Measurements from ENCODE around the gene ZMIZ1.

Gene ZMIZ1

DNA sequence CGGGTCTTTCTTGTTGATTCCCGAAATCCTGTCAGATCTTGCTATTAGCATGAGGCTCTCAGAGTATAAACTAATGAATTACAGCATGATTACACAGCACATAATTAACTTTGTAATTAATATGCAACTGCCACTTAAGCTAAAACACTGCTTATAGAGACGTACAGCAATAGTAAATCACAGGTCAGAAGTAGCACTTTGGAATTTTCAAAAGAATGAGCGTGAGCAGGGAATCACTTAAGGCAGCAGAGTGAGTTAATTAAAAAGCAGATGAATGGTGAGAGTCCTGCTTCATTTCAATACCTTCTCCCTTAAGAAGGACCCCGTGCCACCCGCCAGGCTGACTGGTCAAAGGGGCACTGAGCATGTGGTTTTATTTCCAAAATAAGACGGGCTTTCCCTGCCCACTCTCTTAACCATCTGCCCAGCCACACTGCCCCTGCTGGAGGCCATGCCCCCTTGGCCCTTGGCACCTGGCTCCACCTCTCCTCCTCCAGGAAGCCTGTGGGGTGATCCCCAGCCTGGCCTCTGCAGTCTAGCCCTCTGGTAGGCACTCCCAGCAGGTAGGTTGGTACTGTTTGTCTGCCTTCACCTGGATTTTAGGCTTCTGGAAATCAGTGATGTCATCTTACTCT lies 117.8 kb downstream of the ZMIZ1 start:
- DNase-seq (ENCODE audit: low spot score) = no peak

DNA sequence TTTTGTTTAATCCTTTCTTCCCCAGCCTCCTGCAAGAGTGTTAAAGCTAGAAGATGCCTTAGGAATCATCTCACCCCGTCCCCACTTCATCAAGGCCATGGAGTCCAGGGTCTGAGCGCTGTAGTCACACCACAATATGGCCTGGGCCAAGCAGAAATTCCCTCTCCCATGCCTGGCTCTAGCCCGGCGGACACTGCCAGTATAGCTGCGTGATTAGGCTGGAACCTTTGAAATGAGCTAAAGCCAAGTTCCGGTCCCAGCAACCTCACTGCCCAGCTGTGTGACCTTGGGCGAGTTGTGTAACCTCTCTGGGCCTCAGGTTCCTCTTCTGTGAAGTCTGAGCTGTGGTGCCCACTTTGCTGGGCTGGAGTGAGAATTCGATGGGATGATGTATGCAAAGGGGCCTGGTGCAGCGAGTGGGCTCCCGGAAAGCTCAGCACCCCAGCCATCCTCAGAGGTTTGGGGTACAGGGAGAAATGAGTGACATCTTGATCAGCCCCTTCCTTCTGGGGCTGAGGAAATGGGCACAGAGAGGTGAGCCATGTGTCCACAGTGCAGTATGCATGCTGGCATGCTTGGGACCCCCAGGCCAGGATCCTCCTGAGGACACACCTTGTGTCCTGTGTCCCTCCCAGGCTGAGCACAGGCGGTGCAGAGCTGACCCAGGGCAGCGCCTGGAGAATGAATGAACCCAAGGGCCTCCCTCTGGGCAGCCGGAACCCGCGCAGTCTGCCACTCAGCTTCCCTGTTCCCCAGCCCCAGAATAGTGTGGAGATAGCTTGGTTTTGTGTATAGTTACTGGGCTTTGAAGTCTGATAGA lies 118.6 kb downstream of the ZMIZ1 start:
- no peak for DNase-seq (ENCODE audit: low spot score)

DNA sequence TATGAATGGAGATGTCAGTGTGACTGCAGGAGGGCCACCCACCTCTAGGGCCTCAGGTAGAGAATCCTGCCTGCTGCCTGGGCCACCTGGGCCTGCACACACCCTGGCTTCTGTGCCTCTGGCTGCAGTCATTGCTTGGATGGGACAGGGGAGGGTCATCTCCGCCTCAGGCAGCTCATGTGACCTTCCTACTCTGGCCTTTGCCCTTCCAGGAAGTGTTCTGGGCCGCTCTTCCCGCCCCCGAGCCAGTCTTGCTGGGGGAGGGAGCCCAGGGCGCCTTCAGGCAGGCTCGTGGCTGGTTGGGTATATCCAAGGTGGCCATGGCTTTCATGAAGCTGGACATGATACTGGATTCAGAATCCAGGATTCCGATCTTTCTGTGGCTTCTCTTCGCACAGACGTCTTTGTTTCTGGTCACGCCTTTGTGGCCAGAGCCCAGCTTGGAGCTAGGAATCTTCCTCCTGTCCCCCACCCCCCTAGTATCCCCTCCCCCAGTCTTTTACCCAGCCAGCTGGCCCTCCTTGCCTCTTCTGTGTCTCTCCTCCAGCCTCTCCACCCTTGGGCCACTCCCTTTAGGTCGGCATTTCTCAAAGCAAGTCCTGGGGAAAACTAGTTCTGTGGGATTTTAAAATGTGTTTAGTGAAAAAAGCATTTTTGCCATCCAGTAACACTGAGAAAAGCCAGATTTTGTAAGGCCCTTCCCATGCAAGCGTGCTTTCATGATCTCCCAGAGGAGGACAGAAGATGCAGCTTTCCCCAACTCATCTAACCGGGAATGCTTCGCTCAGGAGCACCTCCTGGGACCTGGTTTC lies 119.6 kb downstream of the ZMIZ1 start:
- DNase-seq (ENCODE audit: low spot score) = no peak

DNA sequence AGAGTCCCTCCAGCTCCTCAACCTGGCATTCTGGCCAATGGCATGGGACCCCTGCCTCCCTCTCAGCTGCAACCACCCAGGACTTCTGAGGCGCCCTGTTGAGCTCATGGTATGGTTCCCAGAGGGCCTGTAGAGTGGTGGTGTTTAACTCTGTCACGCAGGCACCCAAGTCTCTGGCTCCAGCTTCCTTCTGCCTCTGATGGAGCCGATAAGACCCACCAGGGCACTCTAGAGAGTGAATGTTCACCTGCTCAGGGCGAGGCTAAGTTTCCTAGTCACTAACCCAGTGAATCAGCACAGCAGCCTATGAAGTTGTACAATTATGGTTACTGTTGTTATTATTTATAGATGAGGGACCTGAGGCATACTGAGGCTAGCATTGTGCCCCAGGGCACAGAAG lies 120.4 kb downstream of the ZMIZ1 start:
- DNase-seq (ENCODE audit: low spot score) = no peak

DNA sequence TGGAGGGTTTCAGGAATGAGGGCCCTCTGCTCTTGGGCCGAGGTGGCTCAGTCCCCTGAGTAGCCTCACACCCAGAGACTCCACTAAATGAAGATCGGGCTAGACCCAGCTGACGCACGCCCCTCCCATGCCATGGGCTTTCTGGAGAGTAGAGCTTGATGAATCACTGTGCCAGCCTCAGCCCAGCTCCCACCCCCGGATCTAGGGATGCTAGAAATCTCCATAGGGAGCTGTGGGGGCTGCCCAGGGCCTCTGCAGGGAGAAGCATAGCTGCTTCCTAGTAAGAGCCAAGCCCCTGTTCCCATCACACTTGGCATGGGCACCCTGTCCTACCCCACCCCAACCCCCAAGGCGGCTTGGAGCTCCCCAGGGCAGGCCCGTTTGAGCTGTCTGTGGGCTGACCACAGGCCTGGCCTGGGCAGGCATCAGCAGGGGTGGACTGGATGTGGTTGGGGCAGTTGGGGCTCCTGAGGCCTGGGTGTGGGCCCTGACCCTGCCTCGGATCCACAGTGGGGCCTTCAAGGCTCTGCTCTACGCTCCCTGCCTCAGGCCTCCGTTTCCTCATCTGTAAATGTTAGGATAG lies 121.2 kb downstream of the ZMIZ1 start:
- DNase-seq (ENCODE audit: low spot score) = no peak

DNA sequence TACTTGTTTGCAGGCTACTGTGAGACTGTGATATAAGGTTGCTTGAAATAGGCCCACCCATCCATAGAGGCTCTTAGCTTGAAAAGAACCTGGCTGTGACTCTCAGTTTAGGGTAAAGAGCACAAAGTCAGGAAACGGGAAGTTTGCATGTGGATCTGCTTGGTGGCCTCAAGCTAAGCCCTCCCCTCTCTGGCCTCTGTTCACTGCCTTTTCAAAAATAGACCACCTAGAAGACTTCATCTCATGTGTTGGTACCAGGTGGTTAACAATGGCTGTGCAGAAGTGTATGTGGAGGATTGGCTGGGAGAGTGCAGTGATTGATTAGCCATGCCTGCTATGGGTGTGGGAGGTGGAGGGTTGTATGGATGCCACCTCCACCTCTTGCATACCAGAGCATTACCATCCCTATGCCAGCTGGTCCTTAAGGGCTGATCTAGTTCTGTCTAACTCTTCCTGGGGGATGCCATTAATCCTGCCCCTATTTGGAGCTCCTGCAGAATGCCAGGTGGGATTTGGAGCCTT lies 122.0 kb downstream of the ZMIZ1 start:
- DNase-seq (ENCODE audit: low spot score) = no peak

DNA sequence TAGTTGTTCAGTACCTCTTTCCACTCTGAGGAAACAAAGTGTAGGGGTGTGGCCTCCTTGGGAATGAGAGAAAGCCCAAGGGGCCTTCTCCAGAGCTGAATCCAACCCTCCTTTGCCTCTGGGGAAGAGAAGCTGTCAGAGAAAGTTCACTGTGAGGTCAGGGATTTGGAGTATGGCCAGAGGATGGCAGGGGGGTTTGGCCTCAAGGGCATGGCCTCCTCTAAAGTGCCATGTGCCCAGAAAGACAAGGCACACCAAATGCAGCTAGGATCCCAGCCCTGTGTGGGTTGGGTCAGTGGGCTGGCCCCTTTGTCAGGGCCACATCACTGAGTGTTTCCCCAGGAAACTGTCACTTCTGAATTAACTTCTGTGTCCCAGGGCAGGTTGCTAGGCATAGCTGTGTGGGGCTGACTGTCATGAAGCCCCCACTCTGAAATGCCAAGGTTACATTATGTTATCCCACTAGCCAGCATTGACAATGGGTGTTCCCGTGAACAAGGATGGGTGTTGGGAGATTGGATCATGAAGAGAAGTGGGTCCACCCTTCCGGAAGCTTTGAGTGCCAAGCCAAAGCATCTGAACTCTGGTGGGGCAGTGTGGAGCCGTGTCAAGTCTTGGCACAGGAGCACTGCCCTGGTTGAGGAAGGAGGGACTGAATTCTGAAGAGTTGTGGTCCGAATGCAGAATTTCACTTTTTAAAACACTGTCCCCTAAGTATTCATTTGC lies 123.3 kb downstream of the ZMIZ1 start:
- no peak for DNase-seq (ENCODE audit: low spot score)

DNA sequence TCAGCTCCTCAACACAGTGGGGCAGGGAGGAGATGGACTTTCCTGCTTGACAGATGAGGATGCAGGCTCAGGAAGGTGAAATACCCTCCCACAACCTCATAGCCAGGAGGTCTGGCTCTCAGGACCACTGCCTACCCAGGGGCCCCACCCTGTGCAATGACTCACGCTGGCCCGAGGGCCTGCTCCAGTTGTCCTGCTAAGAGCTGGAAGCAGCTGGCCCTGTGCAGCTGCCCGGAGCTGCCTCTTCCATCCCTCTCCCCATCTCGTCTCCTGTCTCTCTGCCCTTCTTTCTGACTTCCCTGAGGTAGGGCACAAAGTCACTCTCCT lies 123.9 kb downstream of the ZMIZ1 start:
- DNase-seq (ENCODE audit: low spot score) = no peak

DNA sequence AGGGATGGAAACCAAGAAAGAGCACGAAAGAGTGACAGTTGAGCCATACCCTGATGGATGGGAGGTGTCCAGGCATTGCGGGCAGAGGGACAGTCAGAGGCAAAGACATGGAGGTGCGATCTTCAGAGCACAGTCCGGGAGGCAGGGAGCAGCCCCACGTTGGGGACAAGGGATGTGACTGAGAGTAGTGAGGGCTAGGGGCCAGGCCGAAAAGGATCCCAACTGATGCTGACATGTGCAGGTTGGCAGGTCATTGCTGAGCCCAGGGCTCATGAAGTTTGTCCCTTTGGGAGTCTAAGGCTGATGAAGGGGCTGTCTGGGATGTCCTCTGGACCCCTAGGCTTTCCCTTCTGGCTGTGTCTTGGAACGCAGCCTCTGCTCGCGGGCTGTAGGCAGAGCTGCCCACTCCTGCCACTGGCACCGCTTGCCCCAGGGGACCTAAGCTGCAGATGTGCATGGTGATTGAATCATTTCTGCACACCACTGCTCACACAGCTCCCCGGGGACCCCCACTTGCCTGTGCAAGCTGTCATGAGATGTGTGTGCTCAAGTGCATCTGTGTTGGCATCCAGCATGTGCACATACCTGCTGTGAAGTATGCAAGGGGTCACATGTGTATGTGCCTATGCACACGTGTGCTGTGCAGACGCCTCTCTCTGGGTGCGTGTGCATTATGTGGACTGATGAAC lies 125.1 kb downstream of the ZMIZ1 start:
- DNase-seq (ENCODE audit: low spot score) = no peak

DNA sequence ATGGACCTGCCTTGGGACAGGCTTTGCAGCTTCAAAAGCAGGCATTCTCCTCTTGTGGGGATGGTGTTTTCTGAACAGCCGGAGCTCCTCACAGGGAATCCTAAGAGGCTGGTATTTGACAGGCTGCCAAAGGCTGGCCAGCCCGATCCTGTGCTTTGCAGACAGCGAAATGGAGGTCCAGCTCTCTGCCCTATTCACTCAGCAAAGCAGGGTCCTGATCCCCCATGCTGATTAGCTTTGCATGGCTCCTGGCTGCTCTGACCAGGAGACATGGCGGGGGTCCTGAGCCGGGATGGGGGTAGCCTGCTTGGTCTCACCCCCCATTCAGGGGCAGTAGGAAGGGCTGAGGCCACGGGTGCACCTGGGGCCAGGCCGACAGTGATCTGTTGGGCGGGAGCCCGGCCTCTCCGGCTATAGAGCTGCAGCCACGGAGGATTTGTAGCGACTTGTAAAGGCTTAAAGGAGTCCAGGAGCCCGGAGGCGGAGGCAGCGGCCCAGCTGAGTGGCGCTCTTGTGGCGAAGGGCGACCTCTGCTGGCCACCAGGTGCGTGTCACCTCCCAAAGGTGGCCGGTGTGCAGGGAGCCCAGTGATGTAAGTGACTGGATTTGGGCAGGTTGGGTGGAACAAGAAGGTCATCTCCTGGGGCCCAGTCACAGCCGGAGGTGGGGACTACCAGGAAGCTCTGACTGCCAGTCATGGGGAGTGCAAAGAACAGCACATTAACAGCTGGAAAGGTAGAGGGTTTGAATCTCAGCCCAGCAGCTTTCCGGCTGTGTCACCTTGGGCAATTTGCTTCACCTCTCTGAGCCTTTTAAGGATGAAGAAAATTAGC lies 126.5 kb downstream of the ZMIZ1 start:
- peak; percentile 74 for DNase-seq (ENCODE audit: low spot score)

DNA sequence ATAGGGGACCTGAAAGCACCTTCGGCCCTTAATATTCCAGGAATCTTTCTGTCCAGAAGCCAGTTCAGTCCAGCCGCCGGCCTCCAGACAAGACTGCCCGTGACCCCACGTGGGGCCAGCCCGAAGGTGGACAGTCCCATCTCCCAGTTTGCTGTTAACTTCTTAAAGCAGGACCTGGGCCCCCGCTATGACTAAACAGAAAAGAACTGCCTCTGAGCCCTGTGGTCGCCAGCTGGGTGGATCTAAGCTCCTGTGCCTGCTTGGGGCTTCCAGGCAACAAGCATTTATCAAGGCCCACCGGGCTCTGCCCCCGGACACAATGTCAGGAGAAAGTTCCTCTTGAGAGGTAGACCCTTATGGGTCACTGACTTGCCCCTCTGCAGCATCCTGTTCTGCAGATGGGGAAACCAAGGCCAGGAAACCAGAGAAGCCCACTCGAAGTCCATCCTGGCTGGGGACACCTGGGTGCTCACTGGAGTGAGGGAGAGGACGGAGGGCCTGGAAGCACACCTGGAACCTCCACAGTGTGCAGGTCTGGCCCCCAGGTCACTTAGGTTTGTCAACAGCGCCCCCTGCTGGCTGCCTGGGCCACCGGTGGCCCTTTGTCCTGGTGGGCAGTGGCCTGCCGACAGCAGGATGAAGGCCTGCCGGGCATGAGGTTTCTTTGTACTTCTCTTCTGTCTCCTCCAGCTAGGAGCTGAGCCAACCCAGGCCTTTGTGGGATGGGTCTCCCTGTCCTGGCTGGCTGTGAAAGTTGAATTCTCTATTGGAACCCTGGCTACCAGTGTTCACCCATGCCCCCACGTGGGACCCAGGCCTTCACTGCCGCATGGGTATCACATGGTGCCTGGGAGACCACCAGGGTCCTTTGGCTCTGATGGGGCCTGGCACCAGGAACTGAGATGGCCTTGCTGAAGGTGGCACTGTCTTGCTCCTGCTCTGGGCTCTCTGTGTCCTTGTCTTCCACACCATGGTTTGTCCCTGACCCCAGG lies 128.0 kb downstream of the ZMIZ1 start:
- DNase-seq (ENCODE audit: low spot score) = peak; percentile 79

DNA sequence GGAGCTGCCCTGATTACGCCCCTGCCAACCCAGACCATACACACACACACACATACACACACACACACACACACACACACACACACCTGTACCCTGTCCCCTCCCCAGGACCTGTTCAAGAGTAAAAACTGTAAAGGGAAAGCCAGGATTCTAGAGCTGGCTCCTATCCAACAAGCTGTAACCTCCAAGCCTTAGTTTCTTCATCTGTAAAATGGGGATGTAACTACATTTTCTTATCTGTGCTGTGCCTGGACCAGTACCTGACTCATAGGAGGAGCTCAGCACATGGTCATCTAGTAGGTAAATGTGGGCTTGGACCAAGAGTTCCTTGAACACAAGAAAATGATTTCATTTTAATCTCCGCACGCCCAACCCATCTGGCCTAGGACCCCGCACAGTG lies 128.8 kb downstream of the ZMIZ1 start:
- no peak for DNase-seq (ENCODE audit: low spot score)

DNA sequence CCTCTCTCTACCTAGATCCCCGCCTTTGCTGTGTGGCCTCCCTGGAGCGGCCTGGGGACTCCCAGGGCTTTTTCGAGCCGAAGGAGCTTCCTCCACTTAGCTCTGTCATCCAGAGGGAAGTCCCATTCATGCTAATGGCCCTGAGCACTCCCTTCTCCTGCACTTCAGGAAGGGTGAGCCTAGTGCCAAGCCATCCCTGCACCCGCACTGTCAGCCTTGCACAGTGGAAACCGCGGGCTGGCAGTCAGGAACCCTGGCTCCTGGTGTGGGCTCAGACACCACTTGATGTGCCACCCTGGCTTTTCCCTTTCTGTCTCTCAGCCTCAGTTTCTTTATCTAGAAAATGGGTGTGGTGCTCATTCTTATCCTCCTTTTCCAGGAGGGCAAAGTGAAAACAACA lies 131.6 kb downstream of the ZMIZ1 start:
- no peak for DNase-seq (ENCODE audit: low spot score)

DNA sequence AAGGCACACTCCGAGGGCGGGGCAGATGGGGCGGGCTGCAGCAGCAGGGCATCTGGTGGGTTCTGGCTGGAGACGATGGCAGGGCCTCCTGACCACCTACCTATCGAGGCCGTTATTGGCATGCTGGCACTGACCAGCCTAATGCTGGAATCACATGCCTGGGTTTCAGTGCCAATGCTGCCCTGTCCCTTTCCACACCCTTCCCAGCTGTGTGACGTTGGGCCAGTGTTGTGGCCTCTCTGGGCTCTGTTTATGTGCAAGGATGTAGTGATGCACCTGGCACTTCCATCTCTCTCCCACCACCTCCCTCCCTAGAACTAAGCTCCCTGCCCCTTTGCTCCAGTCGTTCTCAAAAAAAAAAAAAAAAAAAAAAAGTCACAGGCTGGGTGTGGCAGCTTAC lies 132.9 kb downstream of the ZMIZ1 start:
- DNase-seq (ENCODE audit: low spot score) = no peak

DNA sequence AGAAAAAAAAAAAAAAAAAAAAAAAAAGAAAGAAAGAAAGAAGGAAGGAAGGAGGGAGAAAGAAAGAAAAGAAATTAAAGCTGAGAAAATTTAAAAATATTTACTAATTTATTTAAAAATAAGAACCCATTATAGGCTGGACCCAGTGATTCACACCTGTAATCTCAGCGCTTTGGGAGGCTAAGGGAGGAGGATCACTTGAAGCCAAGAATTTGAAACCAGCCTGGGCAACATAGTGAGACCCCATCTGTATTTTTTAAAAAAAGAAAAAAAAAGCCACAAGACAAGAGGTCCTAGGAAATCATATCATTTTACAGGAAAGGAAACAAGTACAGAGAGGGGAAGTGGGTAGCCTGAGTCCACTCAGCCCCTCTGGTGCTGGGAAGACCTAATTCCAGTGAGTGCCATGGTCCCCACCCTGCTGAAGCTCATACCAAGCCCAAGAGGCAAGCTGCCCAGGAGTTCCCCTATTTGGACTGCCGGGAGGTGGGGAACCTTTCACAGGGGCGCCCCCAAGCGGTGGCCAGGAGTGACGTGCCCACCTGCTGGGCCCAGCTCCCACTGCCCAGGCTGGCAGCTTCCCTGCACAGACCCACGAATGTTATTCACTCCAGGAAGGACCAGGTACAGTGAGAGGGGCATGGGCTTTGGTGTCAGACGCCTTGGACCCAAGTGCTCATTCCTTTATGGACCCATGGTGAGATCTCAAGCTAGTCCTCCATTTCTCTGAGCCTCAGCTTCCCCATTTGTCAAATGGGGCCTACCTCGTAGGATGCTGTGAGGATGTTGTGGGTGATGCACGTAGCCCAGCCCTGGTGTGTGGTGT lies 133.6 kb downstream of the ZMIZ1 start:
- no peak for DNase-seq (ENCODE audit: low spot score)

DNA sequence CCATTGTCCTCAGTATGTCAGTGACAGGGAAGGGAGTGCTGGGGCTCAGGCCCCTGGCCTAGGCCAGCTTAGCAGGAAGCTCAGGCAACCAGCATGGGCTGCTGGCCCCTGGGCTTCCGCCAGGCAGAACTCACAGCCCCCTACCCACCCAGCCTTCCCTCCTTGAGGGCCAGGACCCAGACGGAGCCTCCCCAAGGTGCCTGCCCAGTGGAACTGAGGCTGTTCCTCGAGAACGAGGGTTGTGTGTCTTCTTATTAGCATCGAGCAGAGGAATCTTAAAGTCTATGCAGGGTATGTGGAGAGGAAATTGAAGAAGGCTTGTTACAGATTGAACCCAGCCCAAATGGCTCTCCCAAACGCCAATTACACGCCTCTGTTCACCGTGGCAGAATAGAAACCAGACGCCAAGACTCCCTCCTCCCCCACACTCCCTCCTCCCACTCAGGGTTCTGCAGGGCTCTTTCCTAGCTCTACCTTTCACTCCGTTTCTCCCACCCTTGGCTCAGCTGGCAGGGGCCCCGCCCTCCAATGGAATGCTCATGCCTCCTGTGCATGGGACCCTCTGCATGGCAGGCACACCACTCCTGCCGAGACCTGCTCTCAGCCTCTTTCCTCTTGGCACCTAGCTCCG lies 134.4 kb downstream of the ZMIZ1 start:
- no peak for DNase-seq (ENCODE audit: low spot score)

DNA sequence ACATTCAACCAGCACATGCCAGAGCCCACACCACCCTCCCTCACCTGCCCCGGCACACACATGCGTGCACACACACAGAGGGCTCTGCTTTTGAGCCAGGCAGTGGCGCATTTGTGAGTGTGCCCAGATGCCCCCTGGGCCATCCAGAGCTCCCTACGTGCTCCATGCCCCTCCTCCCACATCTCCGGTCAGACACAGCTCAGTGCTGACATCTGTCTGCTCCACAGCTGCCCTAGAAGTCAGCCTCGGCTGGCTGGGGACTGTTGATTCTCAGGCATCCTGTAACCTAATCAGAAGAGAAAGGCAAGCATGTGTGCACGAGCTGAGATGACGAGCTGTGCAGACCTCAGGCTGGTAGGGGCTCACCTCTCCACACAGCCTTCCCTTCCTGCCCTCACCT lies 135.1 kb downstream of the ZMIZ1 start:
- DNase-seq (ENCODE audit: low spot score) = no peak
